IMR-90 (cell line): ENCODE measurements around the gene FGD3. TPM values are rescaled to one million over a fixed set of nuclear protein-coding genes. Genes with fewer than 3 reads are reported as not detected.

Source experiments
- ATAC-seq: fragments of 200-7000 bp; cut with Tn5 transposase; 2 replicates; pipeline ENCODE4 v1.9.1; 2020; ENCODE audit warnings: low read depth, mild to moderate bottlenecking, moderate library complexity
- BruUV-seq: library from RNA; stranded (reverse); fragments of 400-500 nt; replicated peaks from 2 replicates; lab custom pipeline; 2021; lab: Mats Ljungman, UMichigan
- CTCF ChIA-PET: fragments of 300-600 bp; formaldehyde crosslinking; extraction: SDS; loops from one replicate; lab custom pipeline; 2021; ENCODE audit warnings: antibody characterized with exemption; lab: Yijun Ruan, JAX
- POLR2A ChIA-PET: fragments of 300-600 bp; sonication (Branson Sonifier 250); formaldehyde crosslinking; loops from one replicate; lab custom pipeline; 2022; ENCODE audit warnings: antibody characterized with exemption; ENCODE audit not compliant: unreplicated experiment; lab: Charles Lee
- DNase-seq: peaks from one replicate; pipeline ENCODE4 v3.0.0; 2013
- H2AFZ ChIP-seq: replicated peaks from 2 replicates; pipeline ENCODE3; 2013; ENCODE audit warnings: low read length, mild to moderate bottlenecking; ENCODE audit not compliant: poor library complexity
- H2AK5ac ChIP-seq: 2 replicates; pipeline ENCODE4 v1.6.1; 2013; ENCODE audit warnings: low read depth, low read length, inconsistent platforms
- H2AK9ac ChIP-seq: replicated peaks from 2 replicates; pipeline ENCODE3; 2013; ENCODE audit warnings: mild to moderate bottlenecking, low read depth, low read length, moderate library complexity; ENCODE audit not compliant: poor library complexity
- H2BK120ac ChIP-seq: 2 replicates; pipeline ENCODE4 v1.6.1; 2013; ENCODE audit warnings: low read depth, low read length, inconsistent platforms
- H2BK15ac ChIP-seq: 3 replicates; pipeline ENCODE4 v1.6.1; 2013; ENCODE audit warnings: low read depth, low read length, inconsistent platforms
- H2BK20ac ChIP-seq: 2 replicates; pipeline ENCODE4 v1.6.1; 2013; ENCODE audit warnings: low read depth, mild to moderate bottlenecking, inconsistent platforms, low read length, moderate library complexity
- H2BK5ac ChIP-seq: 2 replicates; pipeline ENCODE4 v1.6.1; 2013; ENCODE audit warnings: mild to moderate bottlenecking, low read depth, low read length, inconsistent platforms; ENCODE audit not compliant: poor library complexity, severe bottlenecking
- H3K14ac ChIP-seq: replicated peaks from 2 replicates; pipeline ENCODE4 v1.6.1; 2013; ENCODE audit warnings: low read depth, low read length, inconsistent platforms
- H3K18ac ChIP-seq: 2 replicates; pipeline ENCODE4 v1.6.1; 2013; ENCODE audit warnings: low read depth, low read length, control low read depth
- H3K23ac ChIP-seq: 2 replicates; pipeline ENCODE4 v1.6.1; 2013; ENCODE audit warnings: low read depth, low read length, inconsistent platforms
- H3K27ac ChIP-seq: 2 replicates; pipeline ENCODE4 v1.5.1; 2013; ENCODE audit warnings: mild to moderate bottlenecking, control low read depth, low read length; ENCODE audit not compliant: insufficient read depth
- H3K27me3 ChIP-seq: 2 replicates; pipeline ENCODE4 v1.6.1; 2013; ENCODE audit warnings: low read length; ENCODE audit not compliant: control insufficient read depth, insufficient read depth
- H3K36me3 ChIP-seq: 2 replicates; pipeline ENCODE4 v1.6.1; 2013; ENCODE audit warnings: low read length, mixed read lengths; ENCODE audit not compliant: control insufficient read depth, insufficient read depth
- H3K4ac ChIP-seq: 2 replicates; pipeline ENCODE4 v1.6.1; 2013; ENCODE audit warnings: low read depth, low read length, inconsistent platforms
- H3K4me1 ChIP-seq: 2 replicates; pipeline ENCODE4 v1.6.1; 2013; ENCODE audit warnings: low read length, mixed read lengths; ENCODE audit not compliant: control insufficient read depth, insufficient read depth
- H3K4me2 ChIP-seq: 2 replicates; pipeline ENCODE4 v1.6.1; 2013; ENCODE audit warnings: low read depth, mild to moderate bottlenecking, control low read depth, low read length, moderate library complexity
- H3K4me3 ChIP-seq: 2 replicates; pipeline ENCODE4 v1.5.1; 2013; ENCODE audit warnings: low read depth, mild to moderate bottlenecking, control low read depth, low read length, moderate library complexity; ENCODE audit not compliant: insufficient read depth
- H3K56ac ChIP-seq: 2 replicates; pipeline ENCODE4 v1.6.1; 2013; ENCODE audit warnings: low read length, inconsistent platforms; ENCODE audit not compliant: insufficient read depth; ENCODE audit errors: extremely low read depth
- H3K79me1 ChIP-seq, 2 experiments: 2 replicates each; pipeline ENCODE4 v1.6.1; 2013; ENCODE audit warnings: low read length in 2 of 2, inconsistent platforms in 1 of 2, low read depth in 1 of 2
- H3K9ac ChIP-seq: 2 replicates; pipeline ENCODE4 v1.6.1; 2013; ENCODE audit warnings: low read depth, low read length, control low read depth
- H3K9me1 ChIP-seq: 2 replicates; pipeline ENCODE4 v1.6.1; 2013; ENCODE audit warnings: low read length, inconsistent platforms; ENCODE audit not compliant: insufficient read depth
- H3K9me3 ChIP-seq: 2 replicates; pipeline ENCODE4 v1.6.1; 2013; ENCODE audit warnings: low read length; ENCODE audit not compliant: control insufficient read depth, insufficient read depth
- H4K20me1 ChIP-seq: 2 replicates; pipeline ENCODE4 v1.6.1; 2013; ENCODE audit warnings: low read length, inconsistent platforms; ENCODE audit not compliant: insufficient read depth
- H4K5ac ChIP-seq: 2 replicates; pipeline ENCODE4 v1.6.1; 2013; ENCODE audit warnings: mild to moderate bottlenecking, low read depth, low read length, control low read depth
- H4K8ac ChIP-seq, 2 experiments: 2 replicates each; pipeline ENCODE4 v1.6.1; 2013; ENCODE audit warnings: low read depth in 2 of 2, low read length in 2 of 2, control low read depth in 1 of 2, inconsistent platforms in 1 of 2
- H4K91ac ChIP-seq: 2 replicates; pipeline ENCODE4 v1.6.1; 2013; ENCODE audit warnings: low read depth, low read length, inconsistent platforms; ENCODE audit not compliant: insufficient read depth
- BHLHE40 ChIP-seq: fragments of 150-350 bp; IDR thresholded peaks from 2 replicates; pipeline ENCODE4 v1.6.1; 2016; ENCODE audit warnings: mild to moderate bottlenecking, low read depth, low read length
- MAZ ChIP-seq: IDR thresholded peaks from 2 replicates; pipeline ENCODE4 v1.6.1; 2012; ENCODE audit warnings: low read depth, mild to moderate bottlenecking, low read length, improper control_type of control experiment, moderate library complexity, borderline replicate concordance
- RAD21 ChIP-seq: IDR thresholded peaks from 2 replicates; pipeline ENCODE4 v1.6.1; 2012; ENCODE audit warnings: low read length, improper control_type of control experiment
- WGBS, 2 experiments: methylation state at CpG; one replicate each; pipeline versions ENCODE4 v1.1.5 to v1.1.7; 2013; ENCODE audit warnings: missing lambda C conversion rate in 2 of 2; ENCODE audit not compliant: insufficient read length in 1 of 2; ENCODE audit errors: extremely low coverage in 2 of 2; 5-methylcytosine and 5-hydroxymethylcytosine counted together
- dilution Hi-C: fragments of 300-500 bp; cut with HindIII; formaldehyde crosslinking; loops from one replicate; pipeline ENCODE4 v1.14.3; 2018; ENCODE audit warnings: low sequenced_read_pairs; ENCODE audit not compliant: unreplicated experiment
- in situ Hi-C: fragments of 300-500 bp; cut with MboI; formaldehyde crosslinking; loops from 3 replicates; pipeline ENCODE4 v1.14.3; 2019; ENCODE audit warnings: low sequenced_read_pairs, inconsistent platforms, mixed read lengths
- intact Hi-C: fragments of 100-400 bp; cut with micrococcal nuclease; formaldehyde crosslinking; loops from 2 replicates; pipeline ENCODE4 v1.10.0; 2022
- polyA plus RNA-seq, 3 experiments: library from polyadenylated mRNA; depleted of rRNA; stranded (reverse); fragments of >200 nt; gene quantifications; 2 replicates each; pipeline ENCODE4 v1.2.3, GENCODE V29; 2012; ENCODE audit warnings: low replicate concordance in 1 of 3
- total RNA-seq: library from RNA; depleted of rRNA; stranded (reverse); fragments of >200 nt; gene quantifications from 2 replicates; pipeline ENCODE4 v1.2.3, GENCODE V29; 2012
- TF ChIP-seq, protein P1 (sequence below): fragments of 150-350 bp; IDR thresholded peaks from 2 replicates; pipeline ENCODE4 v1.6.1; 2016; ENCODE audit warnings: low read depth, mild to moderate bottlenecking, low read length, moderate library complexity, borderline replicate concordance

FGD3 gene
- total and polyA plus RNA-seq, 2 of the 4 experiments (the other 2 are of a cell fraction), result not detected

DNA sequence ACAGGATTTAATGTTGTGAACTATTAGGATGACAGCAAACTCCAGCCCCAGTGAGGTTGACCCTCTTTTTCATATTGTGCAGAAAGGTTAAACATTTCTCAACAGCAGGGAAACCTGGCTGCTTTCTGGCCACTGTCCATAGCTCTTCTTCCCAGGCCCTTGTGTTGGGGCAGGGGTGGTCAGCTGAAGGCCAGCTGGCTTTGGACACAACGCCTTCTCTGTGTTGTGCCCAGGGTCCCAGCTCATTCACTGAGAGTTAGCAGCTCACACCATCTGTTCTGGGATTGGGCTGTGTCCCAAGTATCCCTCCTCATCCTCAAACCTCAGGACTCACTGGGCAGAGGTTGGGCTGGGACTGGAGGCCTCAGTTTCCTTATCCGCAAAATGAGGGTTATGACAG lies 1.3 kb downstream of the FGD3 start:
- Histone ChIP-seq H2AK9ac (no peak overlapping the region), H4K91ac (no peak overlapping the region)
- dilution Hi-C loops, result no loop called here

More for the DNA sequence above, 1.3 kb downstream of the FGD3 start:
- H3K18ac ChIP-seq, result no peak overlapping the region
- H3K4me1 ChIP-seq, result no peaks in the 10 kb centered on the region
- in situ Hi-C loops (no loop called here), intact Hi-C loops (no loop called here)
- H2BK120ac ChIP-seq, result no peak overlapping the region
- no peak overlapping the region for H2AFZ ChIP-seq
- H3K9me1 ChIP-seq, result no peaks in the 10 kb centered on the region
- no peaks in the 10 kb centered on the region for H3K36me3 ChIP-seq
- no peak overlapping the region for H3K23ac ChIP-seq
- DNase-seq, result no peak
- CTCF ChIA-PET, result interaction anchor here (1.3 kb wide), 1 partner anchor 8 kb away, joined by 5 read pairs; no protein-coding TSS in a partner anchor
- no peaks in the 10 kb centered on the region for H3K79me1 ChIP-seq
- H4K8ac ChIP-seq, result no peak overlapping the region
- ATAC-seq, result no peak
- no peak overlapping the region for H3K4ac ChIP-seq
- POLR2A ChIA-PET, result no interaction called here
- peaks cover 28% of the 10 kb centered on the region for H3K27me3 ChIP-seq
- H3K27ac ChIP-seq, result no peak overlapping the region
- H3K14ac ChIP-seq, result no peak overlapping the region
- peaks cover 3% of the 10 kb centered on the region for H3K9me3 ChIP-seq
- H3K9ac ChIP-seq, result no peak overlapping the region
- no peak overlapping the region for H3K56ac ChIP-seq
- no peak overlapping the region for H2AK5ac ChIP-seq
- H3K4me2 ChIP-seq, result no peak overlapping the region
- BruUV-seq, result no TSS peak
- H4K20me1 ChIP-seq, result no peaks in the 10 kb centered on the region
- H2BK15ac ChIP-seq, result no peak overlapping the region
- WGBS, 2 experiments, result no CpG with 5 or more reads among the region's 2 CpGs
- H3K4me3 ChIP-seq, result no peak overlapping the region
- no peak overlapping the region for H2BK5ac ChIP-seq
- no peak for TF ChIP-seq RAD21
- TF ChIP-seq MAZ, result no peak
- no peak for TF ChIP-seq BHLHE40
- TF ChIP-seq, protein P1, sequence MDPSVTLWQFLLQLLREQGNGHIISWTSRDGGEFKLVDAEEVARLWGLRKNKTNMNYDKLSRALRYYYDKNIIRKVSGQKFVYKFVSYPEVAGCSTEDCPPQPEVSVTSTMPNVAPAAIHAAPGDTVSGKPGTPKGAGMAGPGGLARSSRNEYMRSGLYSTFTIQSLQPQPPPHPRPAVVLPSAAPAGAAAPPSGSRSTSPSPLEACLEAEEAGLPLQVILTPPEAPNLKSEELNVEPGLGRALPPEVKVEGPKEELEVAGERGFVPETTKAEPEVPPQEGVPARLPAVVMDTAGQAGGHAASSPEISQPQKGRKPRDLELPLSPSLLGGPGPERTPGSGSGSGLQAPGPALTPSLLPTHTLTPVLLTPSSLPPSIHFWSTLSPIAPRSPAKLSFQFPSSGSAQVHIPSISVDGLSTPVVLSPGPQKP, result no peak
- H2BK20ac ChIP-seq, result no peak overlapping the region
- no peak overlapping the region for H4K5ac ChIP-seq
